GM08714 (cell line): ENCODE data around the gene DNAJC3.
"Not testable (repeated sequence)": the region's sequence is repeated elsewhere in the genome, so short reads cannot be mapped to it uniquely, and the experiment has no call there.

ENCODE experiments used
- H3K4me3 ChIP-seq: fragments of 200-500 bp; sonication (Bioruptor generic); 2 replicates; pipeline ENCODE4 v1.5.1; 2014; ENCODE audit warnings: mild to moderate bottlenecking, low read length, inconsistent platforms
- ZNF274 ChIP-seq: IDR thresholded peaks from 2 replicates; pipeline ENCODE4 v1.6.1; 2012; ENCODE audit warnings: mild to moderate bottlenecking, low read depth, low read length

DNAJC3 gene

DNA sequence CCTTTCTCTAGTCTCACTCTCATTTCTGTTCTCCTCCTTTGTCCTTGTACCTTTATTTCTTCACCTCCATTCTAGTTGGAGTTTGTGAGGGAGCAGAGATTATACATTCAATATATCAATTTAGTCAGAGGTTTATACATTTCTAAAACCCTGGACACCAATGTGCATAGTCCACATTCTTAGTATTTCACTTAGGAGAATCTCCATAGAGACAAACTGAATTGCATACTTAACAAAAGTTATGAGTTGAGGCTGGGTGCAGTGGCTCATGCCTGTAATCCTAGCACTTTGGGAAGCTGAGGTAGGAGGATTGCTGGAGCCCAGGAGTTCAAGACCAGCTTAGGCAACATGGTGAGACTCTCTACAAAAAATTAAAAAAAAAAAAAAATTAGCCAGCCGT, 45.3 kb downstream of the DNAJC3 start:
- TF ChIP-seq ZNF274 = no peak
- H3K4me3 ChIP-seq = no peak overlapping the region

DNA sequence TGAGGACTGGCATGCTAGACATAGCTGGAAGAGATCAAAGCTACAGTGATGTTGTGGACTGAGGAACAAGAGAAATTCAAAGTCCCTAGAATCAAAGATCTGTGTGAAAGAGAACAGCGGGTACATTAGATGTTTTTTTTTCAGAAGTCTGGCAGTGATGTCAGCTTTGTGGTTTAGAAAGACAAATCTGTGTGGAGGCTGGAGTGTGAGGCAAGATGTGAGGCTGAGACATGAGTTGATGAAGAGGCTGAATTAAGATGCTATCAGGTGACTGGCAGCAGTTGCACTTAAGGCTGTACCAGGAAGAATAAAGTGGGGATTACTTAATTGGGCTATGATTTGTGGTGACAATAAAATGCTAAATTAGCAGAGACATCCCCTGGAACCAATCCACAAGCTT, 46.5 kb downstream of the DNAJC3 start:
- no peak for TF ChIP-seq ZNF274
- H3K4me3 ChIP-seq = no peak overlapping the region

DNA sequence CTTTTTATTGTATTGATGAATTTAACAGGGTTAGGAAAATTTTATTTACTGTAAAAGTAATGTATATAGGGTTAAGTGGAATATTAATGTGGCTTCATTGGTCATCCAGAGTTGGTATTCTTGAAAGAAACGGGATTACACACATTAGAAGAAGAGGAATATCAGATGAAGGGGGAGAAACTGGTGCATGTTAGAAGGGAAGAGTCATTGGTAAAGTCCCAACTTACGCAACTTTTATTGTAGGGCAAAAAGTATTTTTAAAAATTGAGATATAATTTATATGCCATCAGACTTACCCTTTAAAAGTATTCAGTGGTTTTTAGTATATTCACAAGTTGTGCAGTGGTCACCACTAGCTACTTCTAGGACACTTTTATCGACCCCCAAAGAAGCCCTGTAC, 47.3 kb downstream of the DNAJC3 start:
- no peak for TF ChIP-seq ZNF274

DNA sequence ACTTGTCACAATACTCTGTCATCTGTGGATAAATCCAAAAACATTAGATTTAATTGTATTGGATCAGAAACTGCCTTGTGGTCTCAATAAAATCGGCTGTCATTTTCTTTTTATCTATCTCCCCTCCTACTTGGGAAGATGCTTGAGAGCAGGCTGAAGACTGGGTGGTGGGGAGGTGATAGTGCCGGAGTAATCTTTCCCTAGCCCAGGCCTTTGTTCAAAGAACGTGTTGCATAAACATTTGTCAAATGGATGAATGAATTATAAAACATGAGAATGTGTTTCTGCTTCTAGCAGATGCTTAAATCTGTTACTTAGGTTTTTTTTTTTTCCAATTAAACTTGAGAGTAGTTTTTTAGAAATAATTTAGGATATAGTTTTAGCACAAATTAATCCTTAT, 49.9 kb downstream of the DNAJC3 start:
- H3K4me3 ChIP-seq = no peak overlapping the region
- no peak for TF ChIP-seq ZNF274

More for the DNA sequence above, 47.3 kb downstream of the DNAJC3 start:
- H3K4me3 ChIP-seq = no peak overlapping the region

DNA sequence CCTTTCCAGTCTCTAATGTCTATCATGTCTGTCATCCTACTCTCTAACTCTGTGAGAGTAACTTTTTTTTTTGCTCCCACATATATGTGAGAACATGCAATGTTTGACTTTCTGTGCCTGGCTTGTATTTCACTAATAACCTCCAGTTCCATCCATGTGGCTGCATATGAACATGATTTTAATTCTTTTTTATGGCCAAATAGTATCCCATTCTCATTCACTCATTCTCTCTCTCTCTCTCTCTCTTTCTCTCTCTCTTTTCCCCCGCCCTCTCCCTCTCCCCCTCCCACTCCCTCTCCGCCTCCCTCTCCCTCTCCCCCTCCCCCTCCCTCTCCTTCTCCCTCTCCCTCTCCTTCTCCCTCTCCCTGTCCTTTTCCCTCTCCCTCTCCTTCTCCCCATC, 52.0 kb downstream of the DNAJC3 start:
- TF ChIP-seq ZNF274 = no peak

DNA sequence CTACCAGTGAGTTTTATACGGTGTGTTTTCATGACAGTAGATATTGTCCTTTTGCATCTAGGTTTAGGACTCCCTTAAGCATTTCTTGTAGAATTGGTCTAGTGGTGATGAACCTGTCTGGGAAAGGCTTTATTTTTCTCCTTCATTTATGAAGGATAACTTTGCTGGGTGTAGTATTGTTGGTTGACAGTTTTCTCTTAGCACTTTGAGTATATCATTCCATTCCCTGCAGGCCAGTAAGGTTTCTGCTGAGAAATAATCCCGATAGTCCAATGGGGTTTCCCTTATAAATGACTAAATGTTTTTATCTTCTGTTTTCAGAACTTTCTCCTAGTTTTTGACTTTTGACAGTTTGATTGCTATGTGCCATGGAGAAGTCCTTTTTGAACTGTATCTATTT, 57.2 kb downstream of the DNAJC3 start:
- no peak overlapping the region for H3K4me3 ChIP-seq
- TF ChIP-seq ZNF274 = no peak

More for the DNA sequence above, 52.0 kb downstream of the DNAJC3 start:
- no peak overlapping the region for H3K4me3 ChIP-seq

DNA sequence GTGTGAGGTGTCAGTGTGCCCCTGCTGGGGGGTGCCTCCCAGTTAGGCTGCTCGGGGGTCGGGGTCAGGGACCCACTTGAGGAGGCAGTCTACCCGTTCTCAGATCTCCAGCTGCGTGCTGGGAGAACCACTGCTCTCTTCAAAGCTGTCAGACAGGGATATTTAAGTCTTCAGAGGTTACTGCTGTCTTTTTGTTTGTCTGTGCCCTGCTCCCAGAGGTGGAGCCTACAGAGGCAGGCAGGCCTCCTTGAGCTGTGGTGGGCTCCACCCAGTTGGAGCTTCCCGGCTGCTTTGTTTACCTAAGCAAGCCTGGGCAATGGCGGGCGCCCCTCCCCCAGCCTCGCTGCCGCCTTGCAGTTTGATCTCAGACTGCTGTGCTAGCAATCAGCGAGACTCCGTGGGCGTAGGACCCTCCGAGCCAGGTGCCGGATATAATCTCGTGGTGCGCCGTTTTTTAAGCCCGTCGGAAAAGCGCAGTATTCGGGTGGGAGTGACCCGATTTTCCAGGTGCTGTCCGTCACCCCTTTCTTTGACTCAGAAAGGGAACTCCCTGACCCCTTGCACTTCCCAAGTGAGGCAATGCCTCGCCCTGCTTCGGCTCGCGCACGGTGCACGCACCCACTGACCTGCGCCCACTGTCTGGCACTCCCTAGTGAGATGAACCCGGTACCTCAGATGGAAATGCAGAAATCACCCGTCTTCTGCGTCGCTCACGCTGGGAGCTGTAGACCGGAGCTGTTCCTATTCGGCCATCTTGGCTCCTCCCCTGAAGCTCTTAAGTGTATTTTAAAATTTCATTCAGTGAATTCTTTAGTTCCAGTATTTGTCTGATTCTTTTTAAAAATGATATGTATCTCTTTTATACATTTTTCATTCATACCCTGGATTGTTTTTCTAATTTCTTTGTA, 63.4 kb downstream of the DNAJC3 start:
- H3K4me3 ChIP-seq = not testable (repeated sequence)

DNA sequence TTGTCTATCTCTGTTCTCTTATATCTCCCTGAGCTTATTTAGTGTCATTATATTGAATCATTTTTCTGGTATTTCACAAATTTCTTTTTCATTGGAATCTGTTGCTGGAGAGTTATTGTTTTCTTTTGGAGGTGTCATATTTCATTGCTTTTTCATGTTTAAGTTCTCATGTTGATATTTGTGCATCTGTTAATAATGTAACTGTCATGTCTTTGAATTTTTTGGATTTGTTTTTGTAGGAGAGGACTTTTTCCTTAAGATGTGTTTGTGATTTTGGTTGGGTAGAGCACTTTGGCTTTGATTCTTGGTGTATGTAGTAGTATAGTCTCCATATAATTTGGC, 64.0 kb downstream of the DNAJC3 start:
- TF ChIP-seq ZNF274 = no peak
- no peak overlapping the region for H3K4me3 ChIP-seq

DNA sequence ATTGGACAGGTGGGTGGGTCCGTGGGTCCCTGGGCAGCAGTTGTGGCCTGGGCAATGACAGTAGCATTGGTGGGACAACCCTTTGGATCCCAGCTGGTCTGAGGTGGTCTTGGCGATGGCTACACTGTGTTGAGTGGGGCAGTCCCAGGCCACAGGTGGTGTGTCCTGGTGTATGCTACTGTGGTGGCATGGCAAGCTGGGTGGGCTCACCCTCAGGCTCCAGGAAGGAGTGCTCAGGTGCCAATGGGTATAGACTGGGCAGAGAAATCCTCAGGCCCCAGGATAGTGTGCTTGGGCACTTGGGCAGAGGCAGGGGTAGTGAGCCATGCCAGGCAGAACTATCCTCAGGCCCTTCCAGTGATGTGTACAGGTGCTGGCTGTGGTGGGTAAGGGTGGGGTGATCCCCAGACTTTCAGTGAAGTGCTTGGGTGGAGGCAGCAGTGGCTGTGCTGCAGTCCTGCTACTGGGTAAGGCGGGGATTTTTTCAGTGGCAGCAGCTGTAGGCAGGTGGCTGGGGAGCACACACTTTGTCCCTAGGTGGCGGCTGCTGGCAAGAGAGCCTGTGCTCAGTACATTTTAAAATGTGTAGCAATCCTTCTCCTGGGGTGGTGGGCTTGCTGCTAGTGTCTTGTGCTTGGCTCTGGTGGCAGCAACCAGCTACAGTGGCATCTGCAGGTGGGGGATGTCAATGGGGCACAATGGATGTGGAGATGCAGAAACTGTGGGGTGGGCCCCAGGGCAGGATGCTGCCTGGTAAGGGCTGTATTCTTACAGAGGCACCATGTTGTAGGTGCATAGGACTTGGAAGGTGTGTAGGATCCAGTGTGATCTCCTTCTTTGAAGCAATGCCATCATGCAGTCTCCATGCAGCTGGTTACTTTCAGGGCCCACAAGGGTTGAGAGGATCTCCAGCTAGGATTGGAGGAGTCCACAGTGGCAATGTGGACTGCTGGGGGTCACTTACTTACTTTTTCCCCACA, 64.9 kb downstream of the DNAJC3 start:
- TF ChIP-seq ZNF274 = no peak
- no peak overlapping the region for H3K4me3 ChIP-seq

DNA sequence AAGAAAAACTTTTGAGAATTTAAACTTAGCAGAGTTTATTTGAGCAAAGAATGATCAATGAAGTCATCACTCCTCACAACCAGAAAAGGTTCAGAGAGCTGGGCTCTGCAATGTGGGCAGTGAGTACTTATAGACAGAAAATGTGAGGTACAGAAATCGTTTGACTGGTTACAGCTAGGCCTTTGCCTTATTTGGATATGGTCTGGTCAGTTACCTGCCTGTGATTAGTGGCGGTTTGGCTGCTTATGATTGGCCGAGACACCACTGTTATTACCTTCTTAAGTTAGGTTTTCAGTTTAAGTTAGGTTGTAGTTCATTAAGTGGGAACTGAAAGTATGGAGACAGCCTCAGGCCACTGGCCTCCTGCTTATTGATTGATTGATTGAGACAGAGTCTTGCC, 66.3 kb downstream of the DNAJC3 start:
- no peak overlapping the region for H3K4me3 ChIP-seq
- no peak for TF ChIP-seq ZNF274

DNA sequence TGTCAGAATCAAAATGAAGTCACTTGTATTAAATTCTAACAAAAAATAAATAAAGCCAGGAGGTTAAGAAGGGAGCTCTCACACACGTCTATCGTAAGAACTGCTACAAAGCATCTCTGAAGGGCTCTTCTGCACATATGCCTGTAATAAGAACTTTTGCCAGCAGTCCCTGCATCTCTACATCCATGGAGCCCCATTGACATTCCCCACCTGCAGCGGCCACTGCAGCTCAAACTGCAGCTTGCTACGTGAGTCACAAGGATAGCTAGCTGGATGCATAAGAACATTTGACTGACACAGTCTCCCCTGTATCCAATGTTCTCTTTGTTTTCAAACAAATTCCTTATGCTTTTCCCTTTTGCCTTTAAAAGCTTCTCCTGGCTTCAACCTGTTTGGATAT, 68.3 kb downstream of the DNAJC3 start:
- TF ChIP-seq ZNF274 = no peak
- no peak overlapping the region for H3K4me3 ChIP-seq

DNA sequence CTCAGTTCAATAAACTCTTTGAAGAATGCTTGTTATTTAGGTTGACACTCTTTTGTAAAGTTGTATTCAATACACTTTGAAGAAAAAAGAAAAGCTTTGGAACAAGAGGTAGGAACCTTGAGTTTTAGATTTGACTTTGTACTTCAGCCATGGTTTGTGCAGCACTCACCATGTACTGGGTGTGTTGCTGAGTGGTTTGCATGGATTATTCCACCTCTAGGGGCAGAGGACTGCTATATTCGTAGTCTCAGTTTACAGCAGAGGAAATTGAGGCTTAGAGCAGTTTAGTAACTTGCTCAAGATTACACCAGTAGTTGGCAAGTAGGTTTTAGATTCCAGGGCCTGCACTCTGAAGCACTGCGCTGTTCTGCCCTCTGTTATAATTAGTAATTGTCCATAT, 68.8 kb downstream of the DNAJC3 start:
- TF ChIP-seq ZNF274 = no peak
- no peak overlapping the region for H3K4me3 ChIP-seq

DNA sequence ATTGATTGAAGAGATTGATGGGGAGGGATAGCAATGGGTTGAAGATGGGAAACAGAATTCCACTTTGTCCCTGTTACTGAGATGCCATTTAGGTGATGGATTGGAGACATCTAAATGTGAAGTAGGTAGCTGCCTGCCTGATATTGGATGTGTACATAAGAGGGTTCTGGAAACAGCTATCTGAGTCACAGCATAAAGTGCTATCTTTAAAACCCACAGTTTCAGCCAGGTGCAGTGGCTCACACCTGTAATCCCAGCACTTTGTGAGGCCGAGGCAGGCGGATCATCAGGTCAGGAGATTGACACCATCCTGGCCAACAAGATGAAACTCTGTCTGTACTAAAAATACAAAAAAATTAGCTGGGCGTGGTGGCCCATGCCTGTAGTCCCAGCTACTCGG, 72.6 kb downstream of the DNAJC3 start:
- no peak for TF ChIP-seq ZNF274
- no peak overlapping the region for H3K4me3 ChIP-seq

DNA sequence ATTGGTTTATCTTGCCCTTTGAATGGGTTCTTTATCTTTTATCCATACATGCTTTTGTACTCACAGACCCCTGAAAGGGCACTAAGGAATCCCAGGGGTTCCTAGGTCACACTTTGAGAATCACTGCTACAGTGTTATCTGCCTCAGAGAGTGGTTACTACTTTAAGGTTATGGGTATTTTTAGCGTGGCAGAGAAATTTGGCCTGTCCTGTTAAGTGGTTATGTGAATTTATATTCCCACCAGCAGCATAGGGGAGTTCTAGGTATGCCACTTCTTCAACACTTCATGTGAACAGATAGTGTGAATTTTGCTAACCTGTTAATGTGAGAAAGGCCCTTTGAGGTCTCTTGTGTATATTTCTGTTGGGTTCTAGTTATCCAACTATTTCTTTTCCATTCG, 75.7 kb downstream of the DNAJC3 start:
- no peak overlapping the region for H3K4me3 ChIP-seq
- TF ChIP-seq ZNF274 = no peak

DNA sequence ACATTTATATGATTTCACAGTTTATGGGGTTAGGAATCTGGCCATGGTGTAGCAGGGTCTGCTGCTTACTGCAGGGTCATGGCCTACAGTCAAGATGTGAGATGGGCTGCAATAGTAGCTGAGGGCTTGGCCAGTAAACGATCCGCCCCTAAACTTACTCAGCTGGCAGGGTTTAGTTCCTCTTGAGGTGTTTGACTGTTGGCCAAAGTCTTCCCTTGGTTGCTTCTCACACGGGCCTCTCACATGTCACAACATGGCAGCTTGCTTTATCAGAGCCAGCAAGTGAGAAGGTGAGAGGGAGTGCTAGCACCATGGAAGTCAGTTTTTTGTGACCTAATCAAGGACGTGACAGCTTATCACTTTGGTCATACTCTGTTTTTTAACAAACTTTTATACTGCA, 77.1 kb downstream of the DNAJC3 start:
- no peak overlapping the region for H3K4me3 ChIP-seq
- TF ChIP-seq ZNF274 = no peak
